Activated CD8-positive, alpha-beta T cell treated with anti-CD3 and anti-CD28 coated beads for 36 hours (primary cell): ENCODE data around the gene STAG3. TPM values are rescaled to one million over a fixed set of nuclear protein-coding genes. Genes with fewer than 3 reads are reported as not detected.
A peak's percentile ranks its signal among the peaks of the same experiment; 100 is the strongest.
"Not testable (repeated sequence)": the region's sequence is repeated elsewhere in the genome, so short reads cannot be mapped to it uniquely, and the experiment has no call there.

Source experiments
- ATAC-seq: fragments of 200-7000 bp; cut with Tn5 transposase; one replicate; pipeline ENCODE4 v1.10.0; 2021; ENCODE audit warnings: mild to moderate bottlenecking, moderate library complexity
- CTCF ChIA-PET: fragments of 350-600 bp; sonication (Branson Sonifier 250); formaldehyde crosslinking; loops from one replicate; lab custom pipeline; 2021; ENCODE audit warnings: antibody characterized with exemption; lab: Charles Lee
- POLR2A ChIA-PET: fragments of 350-600 bp; sonication (Branson Sonifier 250); formaldehyde crosslinking; loops from one replicate; lab custom pipeline; 2021; ENCODE audit warnings: antibody characterized with exemption; lab: Charles Lee
- DNase-seq: peaks from one replicate; pipeline ENCODE4 v3.0.0-alpha.2; 2020
- H3K27ac Mint-ChIP-seq: one replicate; pipeline ENCODE4 v1.8.0; 2021; ENCODE audit warnings: mild to moderate bottlenecking, mixed read lengths
- H3K27me3 Mint-ChIP-seq: one replicate; pipeline ENCODE4 v1.8.0; 2021; ENCODE audit warnings: mixed read lengths
- H3K36me3 Mint-ChIP-seq: one replicate; pipeline ENCODE4 v1.8.0; 2021; ENCODE audit warnings: low read depth, mixed read lengths
- H3K4me1 Mint-ChIP-seq: one replicate; pipeline ENCODE4 v1.8.0; 2021; ENCODE audit warnings: low read depth, mixed read lengths
- H3K4me3 Mint-ChIP-seq: one replicate; pipeline ENCODE4 v1.8.0; 2021; ENCODE audit warnings: mild to moderate bottlenecking, moderate library complexity, mixed read lengths
- H3K9me3 Mint-ChIP-seq: one replicate; pipeline ENCODE4 v1.8.0; 2021; ENCODE audit warnings: mixed read lengths
- intact Hi-C: fragments of 100-400 bp; cut with micrococcal nuclease; formaldehyde crosslinking; loops from one replicate; pipeline ENCODE4 v1.10.0; 2022
- total RNA-seq, 2 experiments: library from RNA; stranded (reverse); gene quantifications; one replicate each; pipeline ENCODE4 v1.2.3, GENCODE V29; 2021
- TF ChIP-seq, protein P1 (sequence below): fragments of 200-600 bp; IDR thresholded peaks from one replicate; pipeline ENCODE4 v1.8.0; 2022; ENCODE audit warnings: antibody characterized with exemption, mild to moderate bottlenecking

STAG3 gene
- total RNA-seq, 2 experiments from 2014 or later = 13.2 to 15.8 TPM

DNA sequence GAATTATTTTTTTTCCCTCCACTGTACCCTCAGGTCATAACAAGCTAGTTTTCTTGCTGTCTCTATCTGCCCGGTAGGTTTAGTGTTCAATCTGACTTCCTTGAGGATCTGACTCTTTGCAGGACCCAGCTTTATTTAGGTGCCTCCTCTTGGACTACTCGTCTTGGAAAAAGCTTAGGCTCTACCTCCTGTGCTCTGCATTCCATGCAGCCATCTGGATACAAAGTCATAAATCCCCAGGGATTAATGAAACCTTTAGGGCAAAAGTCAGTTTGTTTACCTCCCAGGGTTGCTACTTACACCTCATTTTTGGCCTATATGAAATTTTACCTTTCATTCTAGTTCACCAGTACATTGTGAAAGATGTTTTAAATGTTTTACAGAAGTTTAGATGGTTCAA lies 8.0 kb downstream of the STAG3 start:
- Mint-ChIP-seq H3K9me3 (no peaks in the 10 kb centered on the region), H3K4me1 (peaks cover 38% of the 10 kb centered on the region), H3K27ac (no peak overlapping the region), H3K4me3 (no peak overlapping the region), H3K36me3 (no peaks in the 10 kb centered on the region), H3K27me3 (no peaks in the 10 kb centered on the region)
- TF ChIP-seq, protein P1, sequence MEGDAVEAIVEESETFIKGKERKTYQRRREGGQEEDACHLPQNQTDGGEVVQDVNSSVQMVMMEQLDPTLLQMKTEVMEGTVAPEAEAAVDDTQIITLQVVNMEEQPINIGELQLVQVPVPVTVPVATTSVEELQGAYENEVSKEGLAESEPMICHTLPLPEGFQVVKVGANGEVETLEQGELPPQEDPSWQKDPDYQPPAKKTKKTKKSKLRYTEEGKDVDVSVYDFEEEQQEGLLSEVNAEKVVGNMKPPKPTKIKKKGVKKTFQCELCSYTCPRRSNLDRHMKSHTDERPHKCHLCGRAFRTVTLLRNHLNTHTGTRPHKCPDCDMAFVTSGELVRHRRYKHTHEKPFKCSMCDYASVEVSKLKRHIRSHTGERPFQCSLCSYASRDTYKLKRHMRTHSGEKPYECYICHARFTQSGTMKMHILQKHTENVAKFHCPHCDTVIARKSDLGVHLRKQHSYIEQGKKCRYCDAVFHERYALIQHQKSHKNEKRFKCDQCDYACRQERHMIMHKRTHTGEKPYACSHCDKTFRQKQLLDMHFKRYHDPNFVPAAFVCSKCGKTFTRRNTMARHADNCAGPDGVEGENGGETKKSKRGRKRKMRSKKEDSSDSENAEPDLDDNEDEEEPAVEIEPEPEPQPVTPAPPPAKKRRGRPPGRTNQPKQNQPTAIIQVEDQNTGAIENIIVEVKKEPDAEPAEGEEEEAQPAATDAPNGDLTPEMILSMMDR = no peak
- ChIA-PET POLR2A (interaction anchor here (0.9 kb wide), 1 partner anchor 26 kb away, joined by 3 read pairs; no protein-coding TSS in a partner anchor), CTCF (interaction anchor here (1.0 to 1.5 kb wide), 5 partner anchors 9 to 222 kb away, joined by 3 to 4 read pairs (median 3); no protein-coding TSS in a partner anchor)
- DNase-seq (no peak), ATAC-seq (no peak)
- intact Hi-C loops = no loop called here

DNA sequence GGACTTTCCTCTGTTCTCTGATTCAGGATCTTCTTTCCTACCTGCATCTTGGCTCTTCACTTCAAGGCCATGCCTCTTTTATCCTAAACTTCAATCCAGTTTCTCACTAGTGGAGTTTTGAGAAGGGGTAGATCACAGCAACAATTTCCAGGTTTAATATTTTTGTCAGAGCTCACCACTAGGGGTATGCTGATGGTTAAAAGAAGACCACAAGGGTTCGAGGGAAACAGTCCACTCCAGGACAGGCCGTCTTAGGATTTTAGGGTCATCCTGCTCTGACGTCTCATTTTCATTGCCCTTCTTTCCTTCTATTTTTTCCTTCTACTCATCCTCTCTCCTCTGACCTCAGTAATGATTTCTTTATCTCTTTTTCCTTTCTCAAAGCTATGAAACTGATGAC lies 11.3 kb downstream of the STAG3 start:
- intact Hi-C loops = no loop called here
- POLR2A ChIA-PET = interaction anchor here (0.7 to 1.7 kb wide), 3 partner anchors 20 to 1329 kb away, joined by 3 to 5 read pairs (median 3); no protein-coding TSS in a partner anchor
- H3K4me1 Mint-ChIP-seq = peaks cover 30% of the 10 kb centered on the region
- TF ChIP-seq, protein P1 = no peak
- H3K4me3 Mint-ChIP-seq = no peak overlapping the region
- CTCF ChIA-PET = interaction anchor here (0.8 to 4.3 kb wide), 13 partner anchors 8 to 165 kb away, joined by 3 to 46 read pairs (median 9); partner anchors contain the start of genes GAL3ST4, GPC2 and STAG3
- no peak for ATAC-seq
- H3K27me3 Mint-ChIP-seq = no peaks in the 10 kb centered on the region
- DNase-seq = no peak
- H3K27ac Mint-ChIP-seq = no peak overlapping the region
- no peaks in the 10 kb centered on the region for H3K9me3 Mint-ChIP-seq
- H3K36me3 Mint-ChIP-seq = no peaks in the 10 kb centered on the region

DNA sequence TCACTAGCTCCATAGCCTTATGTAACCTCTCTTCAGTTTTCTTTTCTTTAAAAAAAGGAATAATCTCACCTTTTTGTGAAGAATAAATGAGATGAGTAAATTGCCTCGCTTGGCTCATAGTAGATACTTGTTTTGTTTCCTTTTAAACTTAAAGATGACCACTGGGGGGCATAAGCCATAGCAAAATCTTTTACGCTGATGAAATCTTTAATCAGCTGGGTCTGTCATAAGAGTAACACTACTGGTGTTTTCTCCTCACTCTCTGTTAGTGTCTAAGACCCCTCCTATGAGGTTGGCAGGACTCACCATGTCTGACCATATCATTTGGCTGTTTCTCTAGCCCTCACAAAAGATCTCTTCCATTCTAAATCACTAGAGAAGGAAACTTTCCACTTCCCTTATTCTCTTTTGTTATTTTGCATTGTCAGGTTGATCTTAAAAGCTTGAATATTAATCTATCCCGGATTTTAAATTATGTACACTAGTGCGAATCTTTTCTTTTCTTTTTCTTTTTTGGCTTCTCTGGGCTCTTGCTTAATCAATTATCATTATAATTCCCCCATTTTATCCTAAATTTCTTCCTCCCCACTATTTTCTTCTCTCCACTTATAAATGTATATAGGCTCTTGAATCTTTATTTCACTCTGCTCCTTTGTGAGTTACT lies 12.5 kb downstream of the STAG3 start:
- no peaks in the 10 kb centered on the region for H3K9me3 Mint-ChIP-seq
- ATAC-seq (peak; percentile 90), DNase-seq (no peak)
- H3K4me1 Mint-ChIP-seq = peaks cover 31% of the 10 kb centered on the region
- ChIA-PET CTCF (interaction anchor here (0.7 to 4.3 kb wide), 22 partner anchors 8 to 246 kb away, joined by 3 to 46 read pairs (median 6); partner anchors contain the start of genes GAL3ST4, GPC2, LAMTOR4 and STAG3), POLR2A (interaction anchor here (1.1 to 1.7 kb wide), 2 partner anchors 14 to 19 kb away, joined by 3 to 5 read pairs; no protein-coding TSS in a partner anchor)
- TF ChIP-seq, protein P1 = peak; percentile 70
- no peak overlapping the region for H3K4me3 Mint-ChIP-seq
- no peaks in the 10 kb centered on the region for H3K36me3 Mint-ChIP-seq
- no peaks in the 10 kb centered on the region for H3K27me3 Mint-ChIP-seq
- intact Hi-C loops = no loop called here
- H3K27ac Mint-ChIP-seq = peak overlapping the region; percentile 80

DNA sequence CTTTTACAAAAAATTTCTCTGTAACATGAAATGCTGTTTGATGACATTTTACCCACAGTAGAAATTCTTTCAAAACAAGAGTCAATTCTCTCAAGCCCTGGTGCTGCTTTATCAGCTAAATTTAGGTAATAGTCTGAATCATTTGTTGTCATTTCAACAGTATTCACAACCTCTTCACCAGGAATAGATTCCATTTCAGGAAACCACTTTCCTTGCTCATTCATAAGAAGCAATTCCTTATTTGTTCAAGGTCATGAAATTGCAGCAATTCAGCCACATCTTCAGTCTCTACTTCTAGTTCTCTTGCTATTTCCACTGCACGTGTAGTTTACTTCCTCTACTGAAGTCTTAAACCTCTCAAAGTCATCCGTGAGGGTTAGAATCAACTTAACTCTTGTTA lies 14.1 kb downstream of the STAG3 start:
- ChIA-PET POLR2A (interaction anchor here (0.8 kb wide), 1 partner anchor 10 kb away, joined by 3 read pairs; no protein-coding TSS in a partner anchor), CTCF (interaction anchor here (5.4 kb wide), 1 partner anchor 18 kb away, joined by 34 read pairs; no protein-coding TSS in a partner anchor)
- no peak for DNase-seq
- Mint-ChIP-seq H3K4me1 (peaks cover 35% of the 10 kb centered on the region), H3K27ac (no peak overlapping the region), H3K27me3 (no peaks in the 10 kb centered on the region), H3K9me3 (no peaks in the 10 kb centered on the region), H3K4me3 (no peak overlapping the region), H3K36me3 (no peaks in the 10 kb centered on the region)
- TF ChIP-seq, protein P1 = no peak
- no peak for ATAC-seq
- intact Hi-C loops = no loop called here

DNA sequence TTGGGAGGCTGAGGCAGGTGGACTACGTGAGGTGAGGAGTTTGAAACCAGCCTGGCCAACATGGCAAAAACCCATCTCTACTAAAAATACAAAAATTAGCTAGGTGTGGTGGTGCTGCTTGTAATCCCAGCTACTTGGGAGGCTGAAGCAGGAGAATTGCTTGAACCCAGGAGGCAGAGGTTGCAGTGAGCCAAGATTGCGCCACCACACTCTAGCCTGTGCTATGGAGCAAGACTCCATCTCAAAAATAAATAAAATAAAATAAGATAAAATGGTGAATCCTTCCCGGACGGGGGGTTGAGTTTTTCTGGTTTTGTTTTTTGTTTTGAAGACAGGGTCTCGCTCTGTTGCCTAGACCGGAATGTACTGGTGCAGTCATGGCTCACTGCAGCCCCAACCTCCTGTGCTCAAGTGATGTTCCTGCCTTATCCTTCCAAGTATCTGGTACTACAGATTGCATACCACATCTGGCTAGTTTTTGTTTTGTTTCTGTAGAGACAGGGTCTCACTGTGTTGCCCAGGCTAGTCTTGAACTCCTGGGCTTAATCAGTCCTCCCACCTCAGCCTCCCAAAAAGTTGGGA lies 14.7 kb downstream of the STAG3 start:
- ChIA-PET CTCF (interaction anchor here (1.3 to 5.4 kb wide), 3 partner anchors 10 to 60 kb away, joined by 3 to 34 read pairs (median 7); no protein-coding TSS in a partner anchor), POLR2A (interaction anchor here (0.7 to 1.1 kb wide), 2 partner anchors 11 to 18 kb away, joined by 3 read pairs; no protein-coding TSS in a partner anchor)
- H3K9me3 Mint-ChIP-seq, H3K27ac Mint-ChIP-seq, DNase-seq, H3K4me3 Mint-ChIP-seq, ATAC-seq, H3K27me3 Mint-ChIP-seq, H3K36me3 Mint-ChIP-seq, intact Hi-C loops: not testable (repeated sequence)
- H3K4me1 Mint-ChIP-seq = peaks cover 35% of the 10 kb centered on the region
